Keratinocyte (primary cell): ENCODE data around the gene CHD8.

ENCODE experiments used
- EZH2 ChIP-seq: IDR thresholded peaks from one replicate; pipeline ENCODE4 v1.6.1; 2012; ENCODE audit warnings: inconsistent platforms, mild to moderate bottlenecking, low read length, moderate library complexity
- TF ChIP-seq, protein P1 (sequence below), 3 experiments: IDR thresholded peaks in 1 of 3; conservative IDR thresholded peaks in 1 of 3; optimal IDR thresholded peaks in 1 of 3; 2 replicates in 2 of 3; 3 replicates in 1 of 3; pipeline versions ENCODE3 to v1.5.1; 2011; ENCODE audit warnings: low read length in 3 of 3, mild to moderate bottlenecking in 3 of 3, moderate library complexity in 2 of 3, control low read depth in 1 of 3, inconsistent platforms in 1 of 3; ENCODE audit not compliant: insufficient read depth in 2 of 3; ENCODE audit errors: extremely low read depth in 1 of 3

DNA sequence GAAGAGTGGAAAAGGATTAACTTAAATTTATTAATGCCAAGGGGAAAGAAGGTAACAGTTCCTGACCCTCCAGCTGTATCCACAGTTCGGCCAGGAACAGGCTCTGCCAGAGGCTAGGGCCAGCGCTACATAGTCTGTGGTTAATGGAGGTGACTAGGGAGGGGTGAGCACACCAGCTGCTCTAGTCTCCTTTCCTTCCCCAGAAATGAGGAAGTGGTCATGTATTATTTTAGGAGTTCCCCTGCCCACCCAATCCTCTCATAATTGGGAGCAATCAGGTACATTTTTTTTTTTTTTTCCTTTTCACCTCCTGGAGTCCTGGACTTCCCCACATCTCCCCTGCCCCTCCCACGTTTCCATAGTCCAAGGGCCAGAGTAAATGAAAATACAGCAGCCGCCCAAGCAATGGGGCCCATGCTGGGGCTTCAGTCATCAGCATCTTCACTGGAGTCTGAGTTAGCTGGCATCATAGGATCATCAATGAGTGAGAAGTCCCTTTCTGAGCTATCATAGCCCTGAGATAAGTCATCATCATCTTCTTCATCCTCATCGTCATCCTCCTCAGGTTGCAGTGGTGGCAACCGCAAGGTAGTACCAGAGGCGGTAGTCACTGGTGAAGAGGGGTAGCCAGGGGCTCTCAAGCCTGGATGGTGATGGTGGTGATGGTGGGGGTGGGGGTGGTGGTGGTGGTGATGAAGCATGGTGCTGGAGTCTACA, 70.6 kb downstream of the CHD8 start:
- TF ChIP-seq, protein P1, sequence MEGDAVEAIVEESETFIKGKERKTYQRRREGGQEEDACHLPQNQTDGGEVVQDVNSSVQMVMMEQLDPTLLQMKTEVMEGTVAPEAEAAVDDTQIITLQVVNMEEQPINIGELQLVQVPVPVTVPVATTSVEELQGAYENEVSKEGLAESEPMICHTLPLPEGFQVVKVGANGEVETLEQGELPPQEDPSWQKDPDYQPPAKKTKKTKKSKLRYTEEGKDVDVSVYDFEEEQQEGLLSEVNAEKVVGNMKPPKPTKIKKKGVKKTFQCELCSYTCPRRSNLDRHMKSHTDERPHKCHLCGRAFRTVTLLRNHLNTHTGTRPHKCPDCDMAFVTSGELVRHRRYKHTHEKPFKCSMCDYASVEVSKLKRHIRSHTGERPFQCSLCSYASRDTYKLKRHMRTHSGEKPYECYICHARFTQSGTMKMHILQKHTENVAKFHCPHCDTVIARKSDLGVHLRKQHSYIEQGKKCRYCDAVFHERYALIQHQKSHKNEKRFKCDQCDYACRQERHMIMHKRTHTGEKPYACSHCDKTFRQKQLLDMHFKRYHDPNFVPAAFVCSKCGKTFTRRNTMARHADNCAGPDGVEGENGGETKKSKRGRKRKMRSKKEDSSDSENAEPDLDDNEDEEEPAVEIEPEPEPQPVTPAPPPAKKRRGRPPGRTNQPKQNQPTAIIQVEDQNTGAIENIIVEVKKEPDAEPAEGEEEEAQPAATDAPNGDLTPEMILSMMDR (optimal IDR thresholded peaks at IDR 0.05 in 1 of 3, IDR thresholded peaks at IDR 0.05 in 1 of 3, conservative IDR thresholded peaks at IDR 0.05 in 1 of 3; ENCODE audit: extremely low read depth in 1 of 3, insufficient read depth in 2 of 3, low read length in 3 of 3), result no peak
- no peak for TF ChIP-seq EZH2
